IMR-90 (cell line): ENCODE data around the gene CCDC17. TPM values are rescaled to one million over a fixed set of nuclear protein-coding genes. Genes with fewer than 3 reads are reported as not detected.
A peak's percentile ranks its signal among the peaks of the same experiment; 100 is the strongest.

ENCODE experiments used
- ATAC-seq: fragments of 200-7000 bp; cut with Tn5 transposase; 2 replicates; pipeline ENCODE4 v1.9.1; 2020; ENCODE audit warnings: low read depth, mild to moderate bottlenecking, moderate library complexity
- BruUV-seq: library from RNA; stranded (reverse); fragments of 400-500 nt; replicated peaks from 2 replicates; lab custom pipeline; 2021; lab: Mats Ljungman, UMichigan
- CTCF ChIA-PET: fragments of 300-600 bp; formaldehyde crosslinking; extraction: SDS; loops from one replicate; lab custom pipeline; 2021; ENCODE audit warnings: antibody characterized with exemption; lab: Yijun Ruan, JAX
- POLR2A ChIA-PET: fragments of 300-600 bp; sonication (Branson Sonifier 250); formaldehyde crosslinking; loops from one replicate; lab custom pipeline; 2022; ENCODE audit warnings: antibody characterized with exemption; ENCODE audit not compliant: unreplicated experiment; lab: Charles Lee
- DNase-seq: peaks from one replicate; pipeline ENCODE4 v3.0.0; 2013
- H2AFZ ChIP-seq: replicated peaks from 2 replicates; pipeline ENCODE3; 2013; ENCODE audit warnings: low read length, mild to moderate bottlenecking; ENCODE audit not compliant: poor library complexity
- H2AK5ac ChIP-seq: 2 replicates; pipeline ENCODE4 v1.6.1; 2013; ENCODE audit warnings: low read depth, low read length, inconsistent platforms
- H2AK9ac ChIP-seq: replicated peaks from 2 replicates; pipeline ENCODE3; 2013; ENCODE audit warnings: mild to moderate bottlenecking, low read depth, low read length, moderate library complexity; ENCODE audit not compliant: poor library complexity
- H2BK120ac ChIP-seq: 2 replicates; pipeline ENCODE4 v1.6.1; 2013; ENCODE audit warnings: low read depth, low read length, inconsistent platforms
- H2BK15ac ChIP-seq: 3 replicates; pipeline ENCODE4 v1.6.1; 2013; ENCODE audit warnings: low read depth, low read length, inconsistent platforms
- H2BK20ac ChIP-seq: 2 replicates; pipeline ENCODE4 v1.6.1; 2013; ENCODE audit warnings: low read depth, mild to moderate bottlenecking, inconsistent platforms, low read length, moderate library complexity
- H2BK5ac ChIP-seq: 2 replicates; pipeline ENCODE4 v1.6.1; 2013; ENCODE audit warnings: mild to moderate bottlenecking, low read depth, low read length, inconsistent platforms; ENCODE audit not compliant: poor library complexity, severe bottlenecking
- H3K14ac ChIP-seq: replicated peaks from 2 replicates; pipeline ENCODE4 v1.6.1; 2013; ENCODE audit warnings: low read depth, low read length, inconsistent platforms
- H3K18ac ChIP-seq: 2 replicates; pipeline ENCODE4 v1.6.1; 2013; ENCODE audit warnings: low read depth, low read length, control low read depth
- H3K23ac ChIP-seq: 2 replicates; pipeline ENCODE4 v1.6.1; 2013; ENCODE audit warnings: low read depth, low read length, inconsistent platforms
- H3K27ac ChIP-seq: 2 replicates; pipeline ENCODE4 v1.5.1; 2013; ENCODE audit warnings: mild to moderate bottlenecking, control low read depth, low read length; ENCODE audit not compliant: insufficient read depth
- H3K27me3 ChIP-seq: 2 replicates; pipeline ENCODE4 v1.6.1; 2013; ENCODE audit warnings: low read length; ENCODE audit not compliant: control insufficient read depth, insufficient read depth
- H3K36me3 ChIP-seq: 2 replicates; pipeline ENCODE4 v1.6.1; 2013; ENCODE audit warnings: low read length, mixed read lengths; ENCODE audit not compliant: control insufficient read depth, insufficient read depth
- H3K4ac ChIP-seq: 2 replicates; pipeline ENCODE4 v1.6.1; 2013; ENCODE audit warnings: low read depth, low read length, inconsistent platforms
- H3K4me1 ChIP-seq: 2 replicates; pipeline ENCODE4 v1.6.1; 2013; ENCODE audit warnings: low read length, mixed read lengths; ENCODE audit not compliant: control insufficient read depth, insufficient read depth
- H3K4me2 ChIP-seq: 2 replicates; pipeline ENCODE4 v1.6.1; 2013; ENCODE audit warnings: low read depth, mild to moderate bottlenecking, control low read depth, low read length, moderate library complexity
- H3K4me3 ChIP-seq: 2 replicates; pipeline ENCODE4 v1.5.1; 2013; ENCODE audit warnings: low read depth, mild to moderate bottlenecking, control low read depth, low read length, moderate library complexity; ENCODE audit not compliant: insufficient read depth
- H3K56ac ChIP-seq: 2 replicates; pipeline ENCODE4 v1.6.1; 2013; ENCODE audit warnings: low read length, inconsistent platforms; ENCODE audit not compliant: insufficient read depth; ENCODE audit errors: extremely low read depth
- H3K79me1 ChIP-seq, 2 experiments: 2 replicates each; pipeline ENCODE4 v1.6.1; 2013; ENCODE audit warnings: low read length in 2 of 2, inconsistent platforms in 1 of 2, low read depth in 1 of 2
- H3K9ac ChIP-seq: 2 replicates; pipeline ENCODE4 v1.6.1; 2013; ENCODE audit warnings: low read depth, low read length, control low read depth
- H3K9me1 ChIP-seq: 2 replicates; pipeline ENCODE4 v1.6.1; 2013; ENCODE audit warnings: low read length, inconsistent platforms; ENCODE audit not compliant: insufficient read depth
- H3K9me3 ChIP-seq: 2 replicates; pipeline ENCODE4 v1.6.1; 2013; ENCODE audit warnings: low read length; ENCODE audit not compliant: control insufficient read depth, insufficient read depth
- H4K20me1 ChIP-seq: 2 replicates; pipeline ENCODE4 v1.6.1; 2013; ENCODE audit warnings: low read length, inconsistent platforms; ENCODE audit not compliant: insufficient read depth
- H4K5ac ChIP-seq: 2 replicates; pipeline ENCODE4 v1.6.1; 2013; ENCODE audit warnings: mild to moderate bottlenecking, low read depth, low read length, control low read depth
- H4K8ac ChIP-seq, 2 experiments: 2 replicates each; pipeline ENCODE4 v1.6.1; 2013; ENCODE audit warnings: low read depth in 2 of 2, low read length in 2 of 2, control low read depth in 1 of 2, inconsistent platforms in 1 of 2
- H4K91ac ChIP-seq: 2 replicates; pipeline ENCODE4 v1.6.1; 2013; ENCODE audit warnings: low read depth, low read length, inconsistent platforms; ENCODE audit not compliant: insufficient read depth
- CHD1 ChIP-seq: IDR thresholded peaks from 2 replicates; pipeline ENCODE4 v1.6.1; 2012; ENCODE audit warnings: low read depth, low read length, improper control_type of control experiment
- RAD21 ChIP-seq: IDR thresholded peaks from 2 replicates; pipeline ENCODE4 v1.6.1; 2012; ENCODE audit warnings: low read length, improper control_type of control experiment
- RCOR1 ChIP-seq: IDR thresholded peaks from 2 replicates; pipeline ENCODE4 v1.6.1; 2012; ENCODE audit warnings: mild to moderate bottlenecking, low read length, improper control_type of control experiment; ENCODE audit not compliant: insufficient replicate concordance
- RFX5 ChIP-seq: IDR thresholded peaks from 2 replicates; pipeline ENCODE4 v1.8.0; 2012; ENCODE audit warnings: low read depth, mild to moderate bottlenecking, low read length, moderate library complexity
- WGBS, 2 experiments: methylation state at CpG; one replicate each; pipeline versions ENCODE4 v1.1.5 to v1.1.7; 2013; ENCODE audit warnings: missing lambda C conversion rate in 2 of 2; ENCODE audit not compliant: insufficient read length in 1 of 2; ENCODE audit errors: extremely low coverage in 2 of 2; 5-methylcytosine and 5-hydroxymethylcytosine counted together
- dilution Hi-C: fragments of 300-500 bp; cut with HindIII; formaldehyde crosslinking; loops from one replicate; pipeline ENCODE4 v1.14.3; 2018; ENCODE audit warnings: low sequenced_read_pairs; ENCODE audit not compliant: unreplicated experiment
- in situ Hi-C: fragments of 300-500 bp; cut with MboI; formaldehyde crosslinking; loops from 3 replicates; pipeline ENCODE4 v1.14.3; 2019; ENCODE audit warnings: low sequenced_read_pairs, inconsistent platforms, mixed read lengths
- intact Hi-C: fragments of 100-400 bp; cut with micrococcal nuclease; formaldehyde crosslinking; loops from 2 replicates; pipeline ENCODE4 v1.10.0; 2022
- polyA plus RNA-seq, 3 experiments: library from polyadenylated mRNA; depleted of rRNA; stranded (reverse); fragments of >200 nt; gene quantifications; 2 replicates each; pipeline ENCODE4 v1.2.3, GENCODE V29; 2012; ENCODE audit warnings: low replicate concordance in 1 of 3
- total RNA-seq: library from RNA; depleted of rRNA; stranded (reverse); fragments of >200 nt; gene quantifications from 2 replicates; pipeline ENCODE4 v1.2.3, GENCODE V29; 2012

Gene CCDC17
- total and polyA plus RNA-seq, 2 of the 4 experiments (the other 2 are of a cell fraction): 0.18 to 0.26 TPM

- no peaks in the 10 kb centered on the region; the same call in none of the 2 replicates for H3K4me1 ChIP-seq
- H2AFZ ChIP-seq: no peak overlapping the region
- H4K91ac ChIP-seq: no peak overlapping the region
- H3K4me3 ChIP-seq: no peak overlapping the region; the same call in 1 of the 2 replicates
- dilution Hi-C loops: no loop called here
- no peak overlapping the region for H2AK9ac ChIP-seq
- H4K20me1 ChIP-seq: peaks cover 51% of the 10 kb centered on the region
- no peaks in the 10 kb centered on the region; the same call in 1 of the 2 replicates for H3K9me1 ChIP-seq
- no peak for TF ChIP-seq RCOR1
- TF ChIP-seq RFX5: no peak
- TF ChIP-seq CHD1: no peak
- no peak for TF ChIP-seq RAD21
- no peak for DNase-seq
- 0% methylated on average over 1 of the region's 7 CpGs; no CpG with 5 or more reads in 1 of the 2 experiments for WGBS, 2 experiments
- H3K9me3 ChIP-seq: no peaks in the 10 kb centered on the region
- CTCF ChIA-PET: no interaction called here
- H4K8ac ChIP-seq: no peak overlapping the region
- no peak overlapping the region for H2AK5ac ChIP-seq
- no peaks in the 10 kb centered on the region for H3K27me3 ChIP-seq
- in situ Hi-C loops: no loop called here
- BruUV-seq: no TSS peak
- H3K23ac ChIP-seq: peak overlapping the region; percentile 2
- no peak overlapping the region for H2BK15ac ChIP-seq
- H3K14ac ChIP-seq: no peak overlapping the region
- H2BK20ac ChIP-seq: no peak overlapping the region
- H3K4me2 ChIP-seq: peak overlapping the region; percentile 87
- ATAC-seq: no peak
- intact Hi-C loops: loop anchor here (5.0 kb wide), 1 partner anchor 102 kb away; the partner anchor contains the start of genes GPBP1L1 and TMEM69
- no peak overlapping the region for H3K18ac ChIP-seq
- H2BK120ac ChIP-seq: no peak overlapping the region
- no peak overlapping the region for H3K56ac ChIP-seq
- H3K27ac ChIP-seq: no peak overlapping the region
- no peak overlapping the region for H4K5ac ChIP-seq
- H3K9ac ChIP-seq: peak overlapping the region; percentile 18; the same call in 1 of the 2 replicates
- no peak overlapping the region for H3K4ac ChIP-seq
- H3K36me3 ChIP-seq: peaks cover 1% of the 10 kb centered on the region; the same call in 1 of the 2 replicates
- H2BK5ac ChIP-seq: no peak overlapping the region
- peaks cover under 1 to 27% of the 10 kb centered on the region in 2 experiments; a peak in 3 of 4 replicates for H3K79me1 ChIP-seq
- POLR2A ChIA-PET: no interaction called here
Observed at GRCh38 chr1:45585496-45586075, 38.3 kb downstream of the CCDC17 start.
